Mesendoderm (in vitro differentiated cells): Measurements from ENCODE around the gene PIK3CB.
"Not testable (repeated sequence)": the region's sequence is repeated elsewhere in the genome, so short reads cannot be mapped to it uniquely, and the experiment has no call there.

Experiments
- DNase-seq: peaks from one replicate; pipeline ENCODE4 v3.0.0; 2013
- H2AK5ac ChIP-seq: 2 replicates; pipeline ENCODE4 v1.6.1; 2013; ENCODE audit warnings: low read length, inconsistent platforms
- H2BK120ac ChIP-seq: 2 replicates; pipeline ENCODE4 v1.6.1; 2013; ENCODE audit warnings: low read depth, mild to moderate bottlenecking, low read length, moderate library complexity, mixed read lengths
- H2BK15ac ChIP-seq: replicated peaks from 2 replicates; pipeline ENCODE4 v1.6.1; 2013; ENCODE audit warnings: low read depth, mild to moderate bottlenecking, moderate library complexity
- H2BK5ac ChIP-seq: 2 replicates; pipeline ENCODE4 v1.6.1; 2013; ENCODE audit warnings: low read length, inconsistent platforms
- H3K18ac ChIP-seq: 2 replicates; pipeline ENCODE4 v1.6.1; 2013; ENCODE audit warnings: mild to moderate bottlenecking, low read length, mixed read lengths
- H3K23ac ChIP-seq: one replicate; pipeline ENCODE4 v1.6.1; 2013; ENCODE audit warnings: low read length
- H3K27ac ChIP-seq: 2 replicates; pipeline ENCODE4 v1.5.1; 2013; ENCODE audit warnings: low read depth, mild to moderate bottlenecking, inconsistent platforms, low read length, moderate library complexity
- H3K27me3 ChIP-seq: 2 replicates; pipeline ENCODE4 v1.6.1; 2013; ENCODE audit warnings: low read length, control low read depth, mild to moderate bottlenecking, inconsistent platforms; ENCODE audit not compliant: insufficient read depth, poor library complexity
- H3K36me3 ChIP-seq: 2 replicates; pipeline ENCODE4 v1.6.1; 2013; ENCODE audit warnings: low read length, inconsistent platforms; ENCODE audit not compliant: control insufficient read depth, insufficient read depth
- H3K4ac ChIP-seq: one replicate; pipeline ENCODE4 v1.6.1; 2013; ENCODE audit warnings: low read depth, mild to moderate bottlenecking, low read length, moderate library complexity
- H3K4me1 ChIP-seq: 2 replicates; pipeline ENCODE4 v1.6.1; 2013; ENCODE audit warnings: low read depth, low read length, inconsistent platforms; ENCODE audit not compliant: control insufficient read depth
- H3K4me2 ChIP-seq: 2 replicates; pipeline ENCODE4 v1.6.1; 2013; ENCODE audit warnings: low read length
- H3K4me3 ChIP-seq: 2 replicates; pipeline ENCODE4 v1.5.1; 2013; ENCODE audit warnings: mild to moderate bottlenecking, low read length
- H3K56ac ChIP-seq: one replicate; pipeline ENCODE4 v1.6.1; 2013; ENCODE audit warnings: low read length
- H3K79me1 ChIP-seq: 2 replicates; pipeline ENCODE4 v1.6.1; 2013; ENCODE audit warnings: low read length, inconsistent platforms
- H3K79me2 ChIP-seq: 2 replicates; pipeline ENCODE4 v1.6.1; 2013; ENCODE audit warnings: mild to moderate bottlenecking, low read length; ENCODE audit not compliant: control insufficient read depth, insufficient read depth
- H3K9ac ChIP-seq: 2 replicates; pipeline ENCODE4 v1.6.1; 2013; ENCODE audit warnings: low read length, inconsistent platforms
- H4K5ac ChIP-seq: one replicate; pipeline ENCODE4 v1.6.1; 2013; ENCODE audit warnings: low read length
- H4K8ac ChIP-seq: one replicate; pipeline ENCODE4 v1.6.1; 2013; ENCODE audit warnings: low read depth, mild to moderate bottlenecking, control low read depth, low read length, moderate library complexity
- WGBS: extraction: QIAGEN DNeasy Blood & Tissue Kit; methylation state at CpG from one replicate; pipeline ENCODE4 v1.1.7; 2013; ENCODE audit warnings: low lambda C conversion rate, missing lambda C conversion rate; ENCODE audit not compliant: insufficient coverage; ENCODE audit errors: extremely low coverage; 5-methylcytosine and 5-hydroxymethylcytosine counted together

Gene PIK3CB

GRCh38 chr3:138681463-138682220 lies 153.1 kb downstream of the PIK3CB start:
- WGBS: no CpG with 5 or more reads among the region's 5 CpGs
- H3K79me1 ChIP-seq: no peaks in the 10 kb centered on the region
- no peak overlapping the region for H2AK5ac ChIP-seq

GRCh38 chr3:138680974-138681373 lies 153.8 kb downstream of the PIK3CB start:
- DNase-seq, H3K27me3 ChIP-seq, H3K23ac ChIP-seq, H3K79me2 ChIP-seq, H3K36me3 ChIP-seq, H3K4me1 ChIP-seq, H3K56ac ChIP-seq, H3K4me2 ChIP-seq, H3K27ac ChIP-seq, H4K8ac ChIP-seq, H3K18ac ChIP-seq, H3K9ac ChIP-seq, H2AK5ac ChIP-seq, H2BK5ac ChIP-seq, H4K5ac ChIP-seq, H3K4ac ChIP-seq, H3K79me1 ChIP-seq, H2BK15ac ChIP-seq, H3K4me3 ChIP-seq, H2BK120ac ChIP-seq: not testable (repeated sequence)
- no CpG with 5 or more reads among the region's 6 CpGs for WGBS

More at GRCh38 chr3:138681463-138682220, 153.1 kb downstream of the PIK3CB start:
- DNase-seq: no peak
- no peak overlapping the region for H3K4me3 ChIP-seq
- no peak overlapping the region for H3K27ac ChIP-seq
- no peak overlapping the region for H3K18ac ChIP-seq
- H3K36me3 ChIP-seq: peaks cover 2% of the 10 kb centered on the region
- no peak overlapping the region for H3K23ac ChIP-seq
- no peak overlapping the region for H3K4me2 ChIP-seq
- no peaks in the 10 kb centered on the region for H3K27me3 ChIP-seq
- H3K4me1 ChIP-seq: no peaks in the 10 kb centered on the region
- no peak overlapping the region for H4K5ac ChIP-seq
- H3K9ac ChIP-seq: no peak overlapping the region
- no peaks in the 10 kb centered on the region for H3K79me2 ChIP-seq
- H3K4ac ChIP-seq: no peak overlapping the region
- no peak overlapping the region for H3K56ac ChIP-seq
- no peak overlapping the region for H4K8ac ChIP-seq
- no peak overlapping the region for H2BK120ac ChIP-seq
- H2BK15ac ChIP-seq: no peak overlapping the region
- no peak overlapping the region for H2BK5ac ChIP-seq

GRCh38 chr3:138678874-138679392 lies 155.8 kb downstream of the PIK3CB start:
- H4K5ac ChIP-seq: no peak overlapping the region
- DNase-seq: no peak
- no peak overlapping the region for H3K4me2 ChIP-seq
- no peaks in the 10 kb centered on the region for H3K27me3 ChIP-seq
- WGBS: no CpG with 5 or more reads among the region's 5 CpGs
- no peak overlapping the region for H2BK5ac ChIP-seq
- no peak overlapping the region for H2BK120ac ChIP-seq
- no peak overlapping the region for H3K23ac ChIP-seq
- H3K36me3 ChIP-seq: no peaks in the 10 kb centered on the region
- H4K8ac ChIP-seq: no peak overlapping the region
- H3K4ac ChIP-seq: no peak overlapping the region
- H3K18ac ChIP-seq: no peak overlapping the region
- H3K79me2 ChIP-seq: no peaks in the 10 kb centered on the region
- no peak overlapping the region for H2BK15ac ChIP-seq
- H3K4me3 ChIP-seq: no peak overlapping the region
- peaks cover 2% of the 10 kb centered on the region for H3K79me1 ChIP-seq
- H2AK5ac ChIP-seq: no peak overlapping the region
- H3K4me1 ChIP-seq: peaks cover 1% of the 10 kb centered on the region
- no peak overlapping the region for H3K9ac ChIP-seq
- H3K56ac ChIP-seq: no peak overlapping the region
- no peak overlapping the region for H3K27ac ChIP-seq

DNA sequence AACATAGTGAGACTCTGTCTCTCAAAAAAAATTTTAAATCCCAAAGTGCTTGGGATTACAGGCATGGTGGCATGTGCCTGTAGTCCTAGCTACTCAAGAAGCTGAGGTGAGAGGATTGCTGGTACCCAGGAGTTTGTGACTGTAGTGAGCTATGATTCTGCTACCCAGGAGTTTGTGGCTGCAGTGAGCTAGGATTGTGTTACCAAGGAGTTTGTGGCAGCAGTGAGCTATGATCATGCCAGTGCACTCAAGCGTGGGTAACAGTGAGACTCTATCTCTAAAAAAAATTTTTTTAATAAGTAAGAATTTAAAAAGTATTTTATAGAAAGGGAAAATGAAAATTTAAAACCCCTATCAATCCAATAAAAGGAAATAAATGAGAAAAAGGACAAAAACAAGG lies 156.6 kb downstream of the PIK3CB start:
- no CpG with 5 or more reads among the region's 1 CpG for WGBS
- DNase-seq: no peak
- no peak overlapping the region for H3K4me3 ChIP-seq
- peaks cover 5% of the 10 kb centered on the region for H3K4me1 ChIP-seq
- no peak overlapping the region for H2BK5ac ChIP-seq
- H2BK15ac ChIP-seq: no peak overlapping the region
- H4K5ac ChIP-seq: no peak overlapping the region
- H3K23ac ChIP-seq: no peak overlapping the region
- no peak overlapping the region for H3K9ac ChIP-seq
- no peak overlapping the region for H3K27ac ChIP-seq
- no peak overlapping the region for H2BK120ac ChIP-seq
- H2AK5ac ChIP-seq: no peak overlapping the region
- no peaks in the 10 kb centered on the region for H3K36me3 ChIP-seq
- H3K4me2 ChIP-seq: no peak overlapping the region
- no peak overlapping the region for H4K8ac ChIP-seq
- no peaks in the 10 kb centered on the region for H3K27me3 ChIP-seq
- H3K79me2 ChIP-seq: no peaks in the 10 kb centered on the region
- H3K56ac ChIP-seq: no peak overlapping the region
- H3K18ac ChIP-seq: no peak overlapping the region
- H3K4ac ChIP-seq: no peak overlapping the region
- peaks cover 2% of the 10 kb centered on the region for H3K79me1 ChIP-seq

- peaks cover 5% of the 10 kb centered on the region for H3K4me1 ChIP-seq
- H2BK120ac ChIP-seq: no peak overlapping the region
- WGBS: no CpG with 5 or more reads among the region's 1 CpG
Measured at GRCh38 chr3:138675393-138675792, 159.3 kb downstream of the PIK3CB start.

More at GRCh38 chr3:138675393-138675792, 159.3 kb downstream of the PIK3CB start:
- H4K5ac ChIP-seq: no peak overlapping the region
- no peak overlapping the region for H3K9ac ChIP-seq
- no peaks in the 10 kb centered on the region for H3K36me3 ChIP-seq
- H3K56ac ChIP-seq: no peak overlapping the region
- no peak overlapping the region for H3K4me2 ChIP-seq
- no peak overlapping the region for H2AK5ac ChIP-seq
- H3K79me2 ChIP-seq: no peaks in the 10 kb centered on the region
- H2BK15ac ChIP-seq: no peak overlapping the region
- no peak overlapping the region for H3K27ac ChIP-seq
- no peak overlapping the region for H3K4ac ChIP-seq
- H3K23ac ChIP-seq: no peak overlapping the region
- no peaks in the 10 kb centered on the region for H3K27me3 ChIP-seq
- H3K4me3 ChIP-seq: no peak overlapping the region
- H2BK5ac ChIP-seq: no peak overlapping the region
- no peak overlapping the region for H4K8ac ChIP-seq
- peaks cover 2% of the 10 kb centered on the region for H3K79me1 ChIP-seq
- H3K18ac ChIP-seq: no peak overlapping the region
- peak; percentile 28 for DNase-seq
